ENCODE measurements around the gene PHKA2.
"Not testable (repeated sequence)": the region's sequence is repeated elsewhere in the genome, so short reads cannot be mapped to it uniquely, and the experiment has no call there.

Gene PHKA2, protein sequence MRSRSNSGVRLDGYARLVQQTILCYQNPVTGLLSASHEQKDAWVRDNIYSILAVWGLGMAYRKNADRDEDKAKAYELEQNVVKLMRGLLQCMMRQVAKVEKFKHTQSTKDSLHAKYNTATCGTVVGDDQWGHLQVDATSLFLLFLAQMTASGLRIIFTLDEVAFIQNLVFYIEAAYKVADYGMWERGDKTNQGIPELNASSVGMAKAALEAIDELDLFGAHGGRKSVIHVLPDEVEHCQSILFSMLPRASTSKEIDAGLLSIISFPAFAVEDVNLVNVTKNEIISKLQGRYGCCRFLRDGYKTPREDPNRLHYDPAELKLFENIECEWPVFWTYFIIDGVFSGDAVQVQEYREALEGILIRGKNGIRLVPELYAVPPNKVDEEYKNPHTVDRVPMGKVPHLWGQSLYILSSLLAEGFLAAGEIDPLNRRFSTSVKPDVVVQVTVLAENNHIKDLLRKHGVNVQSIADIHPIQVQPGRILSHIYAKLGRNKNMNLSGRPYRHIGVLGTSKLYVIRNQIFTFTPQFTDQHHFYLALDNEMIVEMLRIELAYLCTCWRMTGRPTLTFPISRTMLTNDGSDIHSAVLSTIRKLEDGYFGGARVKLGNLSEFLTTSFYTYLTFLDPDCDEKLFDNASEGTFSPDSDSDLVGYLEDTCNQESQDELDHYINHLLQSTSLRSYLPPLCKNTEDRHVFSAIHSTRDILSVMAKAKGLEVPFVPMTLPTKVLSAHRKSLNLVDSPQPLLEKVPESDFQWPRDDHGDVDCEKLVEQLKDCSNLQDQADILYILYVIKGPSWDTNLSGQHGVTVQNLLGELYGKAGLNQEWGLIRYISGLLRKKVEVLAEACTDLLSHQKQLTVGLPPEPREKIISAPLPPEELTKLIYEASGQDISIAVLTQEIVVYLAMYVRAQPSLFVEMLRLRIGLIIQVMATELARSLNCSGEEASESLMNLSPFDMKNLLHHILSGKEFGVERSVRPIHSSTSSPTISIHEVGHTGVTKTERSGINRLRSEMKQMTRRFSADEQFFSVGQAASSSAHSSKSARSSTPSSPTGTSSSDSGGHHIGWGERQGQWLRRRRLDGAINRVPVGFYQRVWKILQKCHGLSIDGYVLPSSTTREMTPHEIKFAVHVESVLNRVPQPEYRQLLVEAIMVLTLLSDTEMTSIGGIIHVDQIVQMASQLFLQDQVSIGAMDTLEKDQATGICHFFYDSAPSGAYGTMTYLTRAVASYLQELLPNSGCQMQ

GRCh38 chrX:18983666-18984380 lies at the start of gene PHKA2:
Gene PHKA2, minus strand, starts transcription at chrX:18984114. Its CDS starts 182 bp downstream, at chrX:18983932.
- no peak for DNase-seq

DNA sequence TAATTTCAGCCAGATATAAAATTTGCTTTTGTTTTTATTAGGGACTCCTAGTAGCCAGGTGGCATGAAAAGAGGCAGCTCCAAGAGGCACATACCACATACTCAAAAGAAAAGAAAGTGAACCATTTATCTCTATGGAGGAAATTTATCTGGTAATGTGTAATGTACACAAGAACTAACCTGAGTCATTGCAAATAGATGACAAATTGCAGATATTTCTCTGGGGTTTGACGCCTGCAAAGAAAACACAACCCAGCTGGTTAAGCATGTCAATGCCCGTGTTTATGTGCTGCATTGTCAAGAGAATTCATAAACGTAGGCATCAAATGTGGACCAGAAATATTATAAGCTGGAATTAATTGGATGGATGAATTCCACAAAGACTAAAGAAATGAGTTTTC lies 46.9 kb upstream of the PHKA2 start:
- DNase-seq = no peak

DNA sequence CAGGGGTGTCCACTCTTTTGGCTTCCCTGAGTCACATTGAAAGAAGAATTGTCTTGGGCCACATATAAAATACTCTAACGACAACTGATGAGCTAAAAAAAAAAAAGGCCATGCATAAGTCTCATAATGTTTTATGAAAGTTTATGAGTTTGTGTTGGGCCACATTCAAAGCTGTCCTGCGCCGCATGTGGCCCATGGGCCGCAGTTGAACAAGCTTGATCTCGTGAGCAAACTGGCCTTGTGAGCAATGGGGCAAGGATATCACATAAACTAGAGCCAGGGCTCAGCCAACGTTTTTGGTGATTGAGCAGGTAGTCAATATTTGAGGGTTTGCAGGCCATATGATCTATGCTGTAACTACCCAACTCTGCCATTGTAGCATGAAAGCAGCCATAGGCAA lies 44.6 kb upstream of the PHKA2 start:
- DNase-seq = no peak

- no peak for DNase-seq
Observed at GRCh38 chrX:19024366-19024765, 40.5 kb upstream of the PHKA2 start.

DNA sequence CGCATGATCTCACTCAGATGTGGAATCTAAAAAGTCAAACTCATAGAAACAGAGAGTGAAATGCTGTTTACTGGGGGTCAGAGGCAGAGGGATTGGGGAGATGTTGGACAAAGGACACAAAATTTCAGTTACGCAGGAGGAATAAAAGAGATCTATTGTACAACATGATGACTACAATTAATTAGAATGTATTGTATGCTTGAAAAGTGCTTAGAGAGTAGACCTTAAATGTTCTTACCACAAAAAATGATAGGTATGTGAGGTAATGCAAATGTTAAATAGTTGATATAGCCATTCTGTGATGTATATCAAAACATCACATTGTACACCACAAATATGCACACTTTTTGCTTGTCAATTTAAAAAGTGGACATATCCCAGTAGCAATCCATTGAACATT lies 36.1 kb upstream of the PHKA2 start:
- no peak for DNase-seq

DNA sequence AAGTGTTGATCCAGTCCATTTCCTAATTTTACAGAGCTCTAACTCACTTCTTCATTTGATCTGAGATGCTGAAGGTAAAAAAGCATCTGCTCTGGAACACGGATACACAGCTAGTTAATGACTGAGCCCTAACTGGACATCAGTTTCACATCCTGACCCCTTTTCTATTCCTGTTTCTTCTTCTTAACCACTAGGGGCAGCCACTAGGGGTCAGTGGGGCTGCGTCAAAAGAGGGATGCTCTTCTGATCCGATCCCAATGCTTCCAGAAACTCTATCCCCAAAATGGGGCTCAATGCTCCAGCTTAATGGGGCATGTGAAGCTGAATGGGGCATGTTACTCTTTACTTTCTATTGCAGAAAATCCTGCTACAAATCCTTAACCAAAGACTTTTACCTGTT lies 33.4 kb upstream of the PHKA2 start:
- DNase-seq = no peak

GRCh38 chrX:19016614-19017013 lies 32.7 kb upstream of the PHKA2 start:
- not testable (repeated sequence) for DNase-seq

DNA sequence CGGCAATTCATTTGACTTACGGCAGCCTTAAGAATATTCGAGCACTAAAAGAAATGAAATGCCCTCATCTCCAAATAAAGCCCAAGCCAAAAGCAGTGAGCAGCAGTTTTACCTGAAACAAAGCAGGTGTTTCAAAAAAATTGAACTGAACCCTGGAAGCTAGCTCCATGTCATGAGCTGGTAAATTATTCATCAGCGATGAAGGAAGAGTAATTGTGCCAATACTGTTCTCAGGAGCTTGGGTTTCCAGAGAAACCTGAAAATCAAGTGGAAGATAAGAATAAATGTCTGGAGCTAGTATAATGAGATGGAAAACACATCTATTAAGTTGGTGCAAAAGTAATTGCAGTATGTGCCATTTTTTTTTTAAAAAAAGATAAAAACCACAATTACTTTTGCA lies 24.0 kb upstream of the PHKA2 start:
- DNase-seq = no peak

DNA sequence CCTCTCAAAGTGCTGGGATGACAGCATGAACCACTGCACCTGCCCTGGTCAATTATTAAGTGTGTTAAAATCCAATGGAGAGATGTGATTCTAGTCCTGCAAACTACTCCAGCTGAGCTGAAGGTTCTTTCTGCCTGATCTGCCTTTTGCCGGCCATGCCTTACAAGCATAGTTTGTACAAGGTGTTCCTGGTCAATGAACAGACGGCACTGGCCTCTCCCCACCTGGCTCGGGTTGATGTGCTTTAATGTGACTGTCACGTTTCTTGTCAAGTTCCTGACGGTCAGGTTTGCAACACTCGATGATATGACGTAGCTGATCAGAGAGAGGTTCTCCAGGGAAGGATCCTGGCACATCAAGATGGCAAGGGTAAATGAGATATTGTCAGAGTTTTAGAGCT lies 23.1 kb upstream of the PHKA2 start:
- DNase-seq = no peak

DNA sequence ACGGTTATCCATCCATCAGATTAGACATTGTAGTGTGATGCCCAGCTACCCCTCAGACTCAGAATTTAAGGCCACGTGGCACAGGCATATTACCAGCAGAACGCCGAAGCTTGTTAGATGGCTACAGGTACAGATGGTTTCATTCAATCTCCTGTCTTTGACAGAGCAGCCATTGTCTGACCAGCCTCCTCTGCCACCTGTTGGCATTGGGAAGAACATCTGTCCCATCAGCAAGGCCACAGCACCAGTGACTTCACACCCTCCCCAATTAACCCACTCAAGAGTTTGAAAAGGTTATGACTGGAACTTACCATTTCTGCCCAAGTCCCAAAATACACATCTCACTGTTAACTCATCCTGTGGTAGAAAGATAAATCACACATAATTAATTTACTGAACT lies 22.0 kb upstream of the PHKA2 start:
- no peak for DNase-seq

GRCh38 chrX:19003756-19004155 lies 19.8 kb upstream of the PHKA2 start:
- DNase-seq = no peak

DNA sequence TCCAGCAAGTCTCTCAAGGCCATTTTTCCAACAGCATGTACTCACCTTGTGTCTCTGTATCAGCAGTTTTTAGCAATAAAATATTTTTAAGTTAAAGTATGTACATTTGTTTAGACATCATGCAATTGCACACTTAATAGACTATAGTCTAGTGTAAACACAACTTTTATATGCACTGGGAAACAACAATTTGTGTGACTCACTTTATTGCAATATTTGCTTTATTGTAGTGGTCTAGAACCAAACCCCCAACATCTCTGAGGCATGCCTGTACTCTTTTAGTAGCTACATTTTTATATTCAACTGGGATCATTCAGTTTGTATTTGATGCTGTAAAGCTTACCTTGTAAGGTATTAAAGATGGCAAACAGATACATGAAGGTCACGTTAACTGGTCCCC lies 14.7 kb upstream of the PHKA2 start:
- no peak for DNase-seq

- no peak for DNase-seq
Observed at GRCh38 chrX:18997916-18998315, 14.0 kb upstream of the PHKA2 start.

- no peak for DNase-seq
Observed at GRCh38 chrX:18996536-18996935, 12.6 kb upstream of the PHKA2 start.

GRCh38 chrX:18995221-18995620 lies 11.3 kb upstream of the PHKA2 start:
- DNase-seq = no peak

DNA sequence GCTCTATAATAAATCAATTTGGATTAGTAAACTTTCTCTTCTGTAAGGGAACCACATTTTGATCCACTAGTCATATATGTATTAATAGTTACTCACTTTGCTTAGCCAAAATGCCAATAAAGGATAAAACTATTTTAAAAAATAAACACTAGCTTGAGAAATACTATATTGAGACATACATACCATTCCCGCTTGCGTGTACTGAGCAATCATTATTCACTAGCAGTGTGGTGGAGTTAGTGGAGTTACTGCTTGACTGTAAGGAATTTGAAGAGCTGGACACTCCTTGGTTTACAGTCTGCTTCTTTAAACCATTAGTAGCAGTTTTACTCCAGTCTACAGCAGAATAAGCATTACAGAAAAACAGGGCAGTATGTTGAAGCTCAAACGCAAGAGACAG lies 10.8 kb upstream of the PHKA2 start:
- no peak for DNase-seq

DNA sequence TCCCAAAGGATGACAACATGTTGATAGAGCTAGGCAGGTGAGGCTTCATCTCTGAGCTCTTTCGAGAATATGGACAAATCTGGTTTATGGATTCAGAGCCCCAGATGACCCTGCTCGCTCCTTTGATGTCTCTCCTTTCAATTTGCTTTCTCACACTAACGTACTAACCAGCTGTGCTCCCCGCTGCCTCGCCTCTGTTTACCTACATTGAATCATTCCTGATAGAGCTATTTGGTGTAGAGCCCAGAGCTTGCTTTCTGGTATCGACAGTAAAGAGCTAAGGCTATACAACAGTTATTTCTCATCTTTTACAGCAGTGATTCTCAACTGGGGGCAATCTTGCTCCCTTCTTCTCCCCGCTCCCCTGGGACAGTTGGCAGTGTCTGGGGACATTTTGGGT lies 8.9 kb upstream of the PHKA2 start:
- DNase-seq = no peak

- no peak for DNase-seq
Observed at GRCh38 chrX:18985186-18985435, 1.2 kb upstream of the PHKA2 start.

- peak; percentile 44 for DNase-seq
Observed at GRCh38 chrX:18984381-18985185, 669 bp upstream of the PHKA2 start.

DNA sequence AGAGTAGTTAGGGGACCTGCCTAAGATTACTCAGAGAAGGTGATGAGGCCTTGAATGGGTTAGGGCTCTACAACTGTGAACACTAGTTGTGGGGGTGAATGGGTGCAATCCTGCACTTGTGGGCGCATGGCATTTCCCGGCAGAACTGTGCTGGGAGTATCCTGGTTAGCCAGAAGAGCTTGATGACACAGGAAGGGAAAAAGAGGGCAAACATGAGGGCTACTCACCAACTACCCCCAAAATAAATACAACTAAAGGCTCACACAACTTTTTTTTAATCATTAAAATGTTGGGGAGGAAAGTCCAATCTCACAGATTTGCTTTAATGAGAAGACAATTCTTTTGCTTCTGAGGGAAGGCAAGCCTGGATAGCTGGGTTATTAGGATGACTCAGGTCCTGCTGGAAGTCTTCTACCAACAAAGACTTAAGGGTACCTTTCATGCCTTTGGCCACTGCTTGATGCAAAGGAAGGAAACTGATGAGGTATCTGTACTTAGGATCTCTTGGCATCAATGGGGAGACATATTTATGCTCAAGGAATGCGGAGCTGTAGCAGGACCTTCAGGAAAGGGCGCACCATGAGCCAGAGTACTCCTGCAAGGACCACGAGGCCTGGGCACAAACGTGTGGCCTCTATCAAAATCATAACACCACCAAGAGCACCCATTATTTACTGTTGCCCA lies 2.6 kb downstream of the PHKA2 start:
- no peak for DNase-seq

DNA sequence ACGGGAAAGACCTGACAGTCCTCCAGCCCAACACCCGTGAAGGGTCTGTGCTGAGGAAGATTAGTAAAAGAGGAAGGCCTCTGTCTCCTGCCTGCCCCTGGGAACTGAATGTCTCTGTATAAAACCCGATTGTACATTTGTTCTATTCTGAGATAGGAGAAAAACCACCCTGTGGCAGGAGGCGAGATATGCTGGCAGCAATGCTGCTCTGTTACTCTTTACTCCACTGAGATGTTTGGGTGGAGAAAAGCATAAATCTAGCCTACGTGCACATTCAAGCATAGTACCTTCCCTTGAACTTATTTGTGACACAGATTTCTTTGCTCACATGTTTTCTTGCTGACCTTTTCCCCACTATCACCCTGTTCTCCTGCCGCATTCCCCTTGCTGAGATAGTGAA lies 3.7 kb downstream of the PHKA2 start:
- not testable (repeated sequence) for DNase-seq

DNA sequence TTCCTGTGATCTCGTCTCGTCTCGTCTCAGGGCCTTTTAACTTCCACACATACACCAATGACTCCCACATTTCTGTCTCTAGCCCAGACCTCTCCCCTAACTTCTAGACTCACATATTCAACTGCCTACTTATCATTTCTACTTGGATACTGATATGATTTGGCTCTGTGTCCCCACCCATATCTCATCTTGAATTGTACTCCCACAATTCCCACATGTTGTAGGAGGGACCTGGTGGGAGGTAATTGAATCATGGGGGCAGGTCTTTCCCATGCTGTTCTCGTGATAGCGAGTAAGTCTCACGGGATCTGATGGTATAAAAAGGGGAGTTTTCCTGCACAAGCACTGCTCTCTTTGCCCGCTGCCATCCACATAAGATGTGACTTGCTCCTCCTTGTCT lies 8.9 kb downstream of the PHKA2 start:
- DNase-seq = no peak
